ENCODE results near the gene BRD3. TPM values are rescaled to one million over a fixed set of nuclear protein-coding genes. Genes with fewer than 3 reads are reported as not detected.

The BRD3 gene
- total RNA-seq, 1 donor from 2014 or later = 128 TPM

GRCh38 chr9:134048582-134048968 lies 19.3 kb downstream of the BRD3 start:
- Mint-ChIP-seq H3K27ac (ENCODE audit: unreplicated experiment) (no peak overlapping the region), H3K9me3 (ENCODE audit: unreplicated experiment) (peaks cover 10% of the 10 kb centered on the region), H3K4me3 (ENCODE audit: unreplicated experiment) (no peak overlapping the region), H3K27me3 (ENCODE audit: unreplicated experiment) (peaks cover 4% of the 10 kb centered on the region), H3K4me1 (ENCODE audit: low read depth, unreplicated experiment) (peaks cover 12% of the 10 kb centered on the region), H3K36me3 (ENCODE audit: unreplicated experiment) (no peaks in the 10 kb centered on the region)
- no peak for TF ChIP-seq CTCF (IDR thresholded peaks at IDR 0.05; ENCODE audit: partially characterized antibody, unreplicated experiment)
- DNase-seq = no peak

- Mint-ChIP-seq H3K36me3 (ENCODE audit: unreplicated experiment) (no peaks in the 10 kb centered on the region), H3K4me1 (ENCODE audit: low read depth, unreplicated experiment) (peaks cover 12% of the 10 kb centered on the region), H3K9me3 (ENCODE audit: unreplicated experiment) (peaks cover 10% of the 10 kb centered on the region), H3K27me3 (ENCODE audit: unreplicated experiment) (peaks cover 4% of the 10 kb centered on the region), H3K4me3 (ENCODE audit: unreplicated experiment) (no peak overlapping the region), H3K27ac (ENCODE audit: unreplicated experiment) (no peak overlapping the region)
- TF ChIP-seq CTCF (IDR thresholded peaks at IDR 0.05; ENCODE audit: partially characterized antibody, unreplicated experiment) = no peak
- DNase-seq = no peak
These were observed 19.8 kb downstream of the BRD3 start for GRCh38 chr9:134047868-134048581.

GRCh38 chr9:134046894-134047681 lies 20.7 kb downstream of the BRD3 start:
- no peak for TF ChIP-seq CTCF (IDR thresholded peaks at IDR 0.05; ENCODE audit: partially characterized antibody, unreplicated experiment)
- H3K27ac Mint-ChIP-seq (ENCODE audit: unreplicated experiment) = no peak overlapping the region
- peaks cover 12% of the 10 kb centered on the region for H3K4me1 Mint-ChIP-seq (ENCODE audit: low read depth, unreplicated experiment)
- H3K36me3 Mint-ChIP-seq (ENCODE audit: unreplicated experiment) = no peaks in the 10 kb centered on the region
- H3K9me3 Mint-ChIP-seq (ENCODE audit: unreplicated experiment) = peaks cover 7% of the 10 kb centered on the region
- peaks cover 4% of the 10 kb centered on the region for H3K27me3 Mint-ChIP-seq (ENCODE audit: unreplicated experiment)
- no peak for DNase-seq
- H3K4me3 Mint-ChIP-seq (ENCODE audit: unreplicated experiment) = no peak overlapping the region

GRCh38 chr9:134045841-134046544 lies 21.8 kb downstream of the BRD3 start:
- H3K36me3 Mint-ChIP-seq (ENCODE audit: unreplicated experiment) = no peaks in the 10 kb centered on the region
- no peak for DNase-seq
- peaks cover 2% of the 10 kb centered on the region for H3K27me3 Mint-ChIP-seq (ENCODE audit: unreplicated experiment)
- H3K27ac Mint-ChIP-seq (ENCODE audit: unreplicated experiment) = no peak overlapping the region
- H3K4me3 Mint-ChIP-seq (ENCODE audit: unreplicated experiment) = no peak overlapping the region
- no peak for TF ChIP-seq CTCF (IDR thresholded peaks at IDR 0.05; ENCODE audit: partially characterized antibody, unreplicated experiment)
- peaks cover 3% of the 10 kb centered on the region for H3K9me3 Mint-ChIP-seq (ENCODE audit: unreplicated experiment)
- H3K4me1 Mint-ChIP-seq (ENCODE audit: low read depth, unreplicated experiment) = peaks cover 9% of the 10 kb centered on the region

All from glutamatergic neuron (in vitro differentiated cells).